Endothelial cell of umbilical vein (primary cell): Measurements from ENCODE around the gene CTNND2. TPM values are rescaled to one million over a fixed set of nuclear protein-coding genes. Genes with fewer than 3 reads are reported as not detected.

Source experiments
- BruUV-seq: library from RNA; stranded (reverse); fragments of 400-500 nt; replicated peaks from 2 replicates; lab custom pipeline; 2021; lab: Mats Ljungman, UMichigan
- CTCF ChIA-PET: fragments of 300-600, 350-600 bp; sonication (Branson Sonifier 250); formaldehyde crosslinking; loops from one replicate; lab custom pipeline; 2021; ENCODE audit warnings: antibody characterized with exemption, inconsistent platforms; lab: Charles Lee
- POLR2A ChIA-PET: fragments of 300-600, 350-600 bp; sonication (Branson Sonifier 250); formaldehyde crosslinking; loops from one replicate; lab custom pipeline; 2021; ENCODE audit warnings: antibody characterized with exemption, inconsistent platforms; lab: Charles Lee
- DNase-seq: peaks from one replicate; pipeline ENCODE4 v3.0.0-alpha.2; 2011; ENCODE audit warnings: low read depth, low spot score
- FAIRE-seq: peaks from 2 replicates; lab custom pipeline; 2011; peaks lifted over from hg19 to GRCh38; lab: Jason Lieb, UNC
- H2AFZ ChIP-seq: 2 replicates; pipeline ENCODE4 v1.6.0; 2012; ENCODE audit warnings: low read depth, low read length, control low read depth, inconsistent platforms
- H3K27ac ChIP-seq: 2 replicates; pipeline ENCODE4 v1.5.1; 2011; ENCODE audit warnings: low read depth, mild to moderate bottlenecking, control low read depth, low read length, moderate library complexity; ENCODE audit not compliant: insufficient read depth
- H3K27me3 ChIP-seq, 2 experiments: 2 replicates each; pipeline versions ENCODE4 v1.6.0 to v1.6.1; 2011; ENCODE audit warnings: low read length in 2 of 2, mixed read lengths in 1 of 2; ENCODE audit not compliant: control insufficient read depth in 2 of 2, insufficient read depth in 2 of 2
- H3K36me3 ChIP-seq, 2 experiments: 2 replicates in 1 of 2; 3 replicates in 1 of 2; pipeline ENCODE4 v1.5.1; 2011; ENCODE audit warnings: low read length in 2 of 2, mild to moderate bottlenecking in 1 of 2, moderate library complexity in 1 of 2; ENCODE audit not compliant: control insufficient read depth in 2 of 2, insufficient read depth in 2 of 2; ENCODE audit errors: extremely low read depth in 1 of 2
- H3K4me1 ChIP-seq: 3 replicates; pipeline ENCODE4 v1.5.1; 2011; ENCODE audit warnings: mild to moderate bottlenecking, low read length; ENCODE audit not compliant: control insufficient read depth, insufficient read depth; ENCODE audit errors: extremely low read depth
- H3K4me2 ChIP-seq: 2 replicates; pipeline ENCODE4 v1.6.1; 2011; ENCODE audit warnings: low read length, control low read depth, mixed read lengths; ENCODE audit not compliant: insufficient read depth
- H3K4me3 ChIP-seq, 3 experiments: fragments of 200-600 bp in 1 of 3; sonication (generic), shearing (Covaris generic) in 1 of 3; replicated peaks in 1 of 3; 2 replicates each; pipeline ENCODE4 v1.5.1; 2011 to 2016; ENCODE audit warnings: control low read depth in 3 of 3, low read length in 3 of 3, mild to moderate bottlenecking in 2 of 3, inconsistent platforms in 1 of 3, low read depth in 1 of 3, moderate library complexity in 1 of 3; ENCODE audit not compliant: insufficient read depth in 1 of 3
- H3K79me2 ChIP-seq: 2 replicates; pipeline ENCODE4 v1.6.0; 2012; ENCODE audit warnings: low read length, inconsistent platforms; ENCODE audit not compliant: control insufficient read depth, insufficient read depth
- H3K9ac ChIP-seq: replicated peaks from 2 replicates; pipeline ENCODE3; 2011; ENCODE audit warnings: low read length, control low read depth; ENCODE audit not compliant: insufficient read depth; ENCODE audit errors: extremely low read depth
- H3K9me1 ChIP-seq: replicated peaks from 3 replicates; pipeline ENCODE4 v1.6.0; 2011; ENCODE audit warnings: mild to moderate bottlenecking, low read length; ENCODE audit not compliant: control insufficient read depth, insufficient read depth; ENCODE audit errors: extremely low read depth
- H3K9me3 ChIP-seq: replicated peaks from 2 replicates; pipeline ENCODE4 v1.5.1; 2012; ENCODE audit warnings: low read length, inconsistent platforms; ENCODE audit not compliant: control insufficient read depth, insufficient read depth
- H4K20me1 ChIP-seq: replicated peaks from 2 replicates; pipeline ENCODE3; 2011; ENCODE audit warnings: mild to moderate bottlenecking, low read length; ENCODE audit not compliant: control insufficient read depth, insufficient read depth; ENCODE audit errors: extremely low read depth
- EZH2 ChIP-seq: IDR thresholded peaks from 2 replicates; pipeline ENCODE4 v1.6.1; 2012; ENCODE audit warnings: borderline replicate concordance, low read depth, mild to moderate bottlenecking, moderate library complexity, low read length, inconsistent platforms; ENCODE audit not compliant: severe bottlenecking
- FOS ChIP-seq: IDR thresholded peaks from 2 replicates; pipeline ENCODE4 v1.6.1; 2011; ENCODE audit warnings: mild to moderate bottlenecking, low read length, moderate library complexity, borderline replicate concordance; ENCODE audit not compliant: insufficient read depth
- GATA2 ChIP-seq: IDR thresholded peaks from 2 replicates; pipeline ENCODE4 v1.7.0; 2011; ENCODE audit warnings: low read depth, mild to moderate bottlenecking, moderate library complexity, mixed read lengths, low read length; ENCODE audit not compliant: insufficient read length, insufficient read depth
- JUN ChIP-seq: IDR thresholded peaks from 2 replicates; pipeline ENCODE4 v1.6.1; 2011; ENCODE audit warnings: borderline replicate concordance, low read depth; ENCODE audit not compliant: insufficient read length, insufficient read depth
- MAX ChIP-seq: IDR thresholded peaks from 2 replicates; pipeline ENCODE4 v1.6.1; 2011; ENCODE audit not compliant: insufficient read depth, insufficient read length
- MYC ChIP-seq: IDR thresholded peaks from one replicate; pipeline ENCODE4 v1.6.1; 2011; ENCODE audit warnings: mild to moderate bottlenecking, low read depth, low read length
- POLR2A ChIP-seq: IDR thresholded peaks from 2 replicates; pipeline ENCODE4 v1.6.1; 2012; ENCODE audit warnings: low read depth, mild to moderate bottlenecking, control low read depth, low read length
- POLR2AphosphoS5 ChIP-seq: IDR thresholded peaks from 2 replicates; pipeline ENCODE4 v1.6.1; 2012; ENCODE audit warnings: low read depth, mild to moderate bottlenecking, control low read depth, low read length, moderate library complexity; ENCODE audit not compliant: insufficient read depth
- dilution Hi-C: fragments of 300-500 bp; cut with MboI; formaldehyde crosslinking; loops from one replicate; pipeline ENCODE4 v1.15.0; 2019; ENCODE audit warnings: low sequenced_read_pairs; ENCODE audit not compliant: extremely low pct_ligation_motif_present
- intact Hi-C: fragments of 100-400 bp; cut with micrococcal nuclease; formaldehyde crosslinking; loops from one replicate; pipeline ENCODE4 v1.10.0; 2022
- polyA plus RNA-seq, 4 experiments: library from polyadenylated mRNA; depleted of rRNA in 3 of 4; stranded (reverse) in 3 of 4; unstranded in 1 of 4; fragments of >200 nt; gene quantifications; 2 replicates each; pipeline versions ENCODE4 v1.2.1 to v1.2.3, GENCODE V29; 2011 to 2012; ENCODE audit warnings: missing spikeins in 1 of 4
- total RNA-seq: library from RNA; stranded (reverse); gene quantifications from 2 replicates; pipeline ENCODE4 v1.2.3, GENCODE V29; 2021
- TF ChIP-seq, protein P1 (sequence below), 2 donors: IDR thresholded peaks; 1 replicate in 1 of 2; 2 replicates in 1 of 2; pipeline ENCODE4 v1.5.1; 2011; ENCODE audit warnings: low read length in 2 of 2, mild to moderate bottlenecking in 2 of 2, moderate library complexity in 2 of 2, control low read depth in 1 of 2, inconsistent platforms in 1 of 2, low read depth in 1 of 2; ENCODE audit not compliant: insufficient read depth in 1 of 2; ENCODE audit errors: extremely low read depth in 1 of 2

CTNND2 gene
- total and polyA plus RNA-seq, 2 donors (not counting 3 experiments of a cell fraction or from before 2014, with no cell fraction given) = not detected

DNA sequence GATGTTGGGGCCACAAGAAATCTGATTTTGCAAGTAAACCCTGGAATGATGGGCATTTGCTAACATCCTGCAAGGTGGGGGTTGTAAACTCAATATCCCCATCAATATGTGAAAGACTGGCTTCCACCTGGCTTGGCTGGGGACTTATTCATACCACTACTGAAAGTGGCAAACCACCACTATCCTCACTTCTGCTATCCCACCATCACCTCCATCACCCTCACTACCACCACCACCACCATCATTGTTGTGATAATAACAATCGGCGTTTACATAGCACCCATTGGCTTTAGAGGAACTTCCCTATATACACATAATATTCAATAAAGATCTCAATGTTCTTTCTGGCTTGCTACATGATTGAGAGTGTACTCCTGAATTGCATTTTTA lies 918.5 kb downstream of the CTNND2 start:
- Histone ChIP-seq H3K79me2 (no peaks in the 10 kb centered on the region), H2AFZ (no peak overlapping the region), H3K4me1 (no peaks in the 10 kb centered on the region), H3K4me3 (no peak overlapping the region), H3K9ac (no peak overlapping the region), H3K9me3 (no peaks in the 10 kb centered on the region), H4K20me1 (no peaks in the 10 kb centered on the region), H3K27ac (no peak overlapping the region), H3K27me3 (no peaks in the 10 kb centered on the region), H3K36me3 (no peaks in the 10 kb centered on the region), H3K4me2 (no peak overlapping the region), H3K9me1 (no peaks in the 10 kb centered on the region)
- TF ChIP-seq GATA2 = no peak
- TF ChIP-seq, protein P1, sequence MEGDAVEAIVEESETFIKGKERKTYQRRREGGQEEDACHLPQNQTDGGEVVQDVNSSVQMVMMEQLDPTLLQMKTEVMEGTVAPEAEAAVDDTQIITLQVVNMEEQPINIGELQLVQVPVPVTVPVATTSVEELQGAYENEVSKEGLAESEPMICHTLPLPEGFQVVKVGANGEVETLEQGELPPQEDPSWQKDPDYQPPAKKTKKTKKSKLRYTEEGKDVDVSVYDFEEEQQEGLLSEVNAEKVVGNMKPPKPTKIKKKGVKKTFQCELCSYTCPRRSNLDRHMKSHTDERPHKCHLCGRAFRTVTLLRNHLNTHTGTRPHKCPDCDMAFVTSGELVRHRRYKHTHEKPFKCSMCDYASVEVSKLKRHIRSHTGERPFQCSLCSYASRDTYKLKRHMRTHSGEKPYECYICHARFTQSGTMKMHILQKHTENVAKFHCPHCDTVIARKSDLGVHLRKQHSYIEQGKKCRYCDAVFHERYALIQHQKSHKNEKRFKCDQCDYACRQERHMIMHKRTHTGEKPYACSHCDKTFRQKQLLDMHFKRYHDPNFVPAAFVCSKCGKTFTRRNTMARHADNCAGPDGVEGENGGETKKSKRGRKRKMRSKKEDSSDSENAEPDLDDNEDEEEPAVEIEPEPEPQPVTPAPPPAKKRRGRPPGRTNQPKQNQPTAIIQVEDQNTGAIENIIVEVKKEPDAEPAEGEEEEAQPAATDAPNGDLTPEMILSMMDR (IDR thresholded peaks at IDR 0.05; ENCODE audit: extremely low read depth in 1 of 2, insufficient read depth in 1 of 2, low read depth in 1 of 2, low read length in 2 of 2) = no peak
- no peak for TF ChIP-seq MYC
- no peak for TF ChIP-seq JUN
- TF ChIP-seq MAX = no peak
- TF ChIP-seq POLR2A = no peak
- TF ChIP-seq POLR2AphosphoS5 = no peak
- no peak for TF ChIP-seq EZH2
- no peak for TF ChIP-seq FOS
- intact Hi-C loops (loop anchor here (5.0 kb wide), 1 partner anchor 288 kb away; no protein-coding TSS in a partner anchor), dilution Hi-C loops (no loop called here)
- CTCF ChIA-PET = no interaction called here
- FAIRE-seq (no peak), DNase-seq (no peak)
- no TSS peak for BruUV-seq
- POLR2A ChIA-PET = no interaction called here
